HG03378 (cell line): ENCODE results near the gene NEK3.
"Not testable (repeated sequence)": the region's sequence is repeated elsewhere in the genome, so short reads cannot be mapped to it uniquely, and the experiment has no call there.

Experiments
- ATAC-seq: cut with Tn5 transposase; IDR thresholded peaks from one replicate; pipeline ENCODE4 v1.9.1; 2021; ENCODE audit warnings: mild to moderate bottlenecking, moderate library complexity; ENCODE audit not compliant: unreplicated experiment

The NEK3 gene

GRCh38 chr13:52125547-52125946 lies 33.9 kb downstream of the NEK3 start:
- no peak for ATAC-seq

- no peak for ATAC-seq
These were observed 40.8 kb downstream of the NEK3 start for GRCh38 chr13:52118595-52118994.

GRCh38 chr13:52118095-52118494 lies 41.3 kb downstream of the NEK3 start:
- no peak for ATAC-seq

- no peak for ATAC-seq
These were observed 46.8 kb downstream of the NEK3 start for GRCh38 chr13:52112591-52112990.

GRCh38 chr13:52109116-52109670 lies 50.2 kb downstream of the NEK3 start:
- ATAC-seq: no peak

GRCh38 chr13:52105841-52106240 lies 53.6 kb downstream of the NEK3 start:
- ATAC-seq: no peak

GRCh38 chr13:52104624-52105023 lies 54.8 kb downstream of the NEK3 start:
- no peak for ATAC-seq

- no peak for ATAC-seq
These were observed 56.0 kb downstream of the NEK3 start for GRCh38 chr13:52103386-52103785.

- not testable (repeated sequence) for ATAC-seq
These were observed 57.0 kb downstream of the NEK3 start for GRCh38 chr13:52102423-52102822.

GRCh38 chr13:52097197-52097596 lies 62.2 kb downstream of the NEK3 start:
- ATAC-seq: no peak

- no peak for ATAC-seq
These were observed 62.6 kb downstream of the NEK3 start for GRCh38 chr13:52096748-52097147.

- no peak for ATAC-seq
These were observed 63.3 kb downstream of the NEK3 start for GRCh38 chr13:52096062-52096461.

- ATAC-seq: no peak
These were observed 67.3 kb downstream of the NEK3 start for GRCh38 chr13:52092087-52092486.

GRCh38 chr13:52091473-52091872 lies 67.9 kb downstream of the NEK3 start:
- ATAC-seq: no peak

GRCh38 chr13:52085421-52085820 lies 74.0 kb downstream of the NEK3 start:
- ATAC-seq: no peak

- not testable (repeated sequence) for ATAC-seq
These were observed 74.4 kb downstream of the NEK3 start for GRCh38 chr13:52084981-52085380.
